SKM-1 treated with dmso at 0.1 percent for 144 hours (cell line): Measurements from ENCODE around the gene NEU2.

Experiments
- DNase-seq: peaks from one replicate; lab custom pipeline; 2025; ENCODE audit not compliant: unreplicated experiment; lab: John Stamatoyannopoulos, UW

NEU2 gene

DNA sequence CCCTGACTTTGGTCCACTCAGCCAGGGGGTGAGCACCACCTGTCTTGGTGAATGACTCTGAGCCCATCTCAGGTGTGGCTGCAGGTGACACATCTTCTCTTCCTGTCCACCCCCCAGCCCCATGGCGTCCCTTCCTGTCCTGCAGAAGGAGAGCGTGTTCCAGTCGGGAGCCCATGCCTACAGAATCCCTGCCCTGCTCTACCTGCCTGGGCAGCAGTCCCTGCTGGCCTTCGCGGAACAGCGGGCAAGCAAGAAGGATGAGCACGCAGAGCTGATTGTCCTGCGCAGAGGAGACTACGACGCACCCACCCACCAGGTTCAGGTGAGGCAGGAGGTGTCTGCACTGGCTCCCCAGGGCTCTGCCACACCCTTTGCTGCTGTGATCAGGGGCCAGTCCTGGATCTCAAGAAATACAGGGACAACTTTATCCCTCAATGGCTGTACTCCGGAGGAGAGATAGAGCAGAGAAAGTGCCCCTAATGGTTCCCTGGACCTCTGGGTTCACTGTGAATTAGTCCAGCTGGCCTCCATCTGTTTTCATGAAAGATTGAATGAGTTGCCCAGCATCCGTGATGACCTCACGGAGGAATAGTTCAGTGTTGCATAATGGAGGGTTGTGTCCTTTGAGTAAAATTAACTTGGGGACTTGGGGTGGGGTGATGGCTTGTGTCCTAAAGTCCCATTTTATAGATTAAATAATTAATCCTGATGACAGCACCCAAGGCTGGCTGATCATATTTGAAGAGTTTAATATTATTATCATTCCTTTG lies at the start of gene NEU2:
Gene NEU2 (plus strand): TSS at position 122 of the 770 bp plus-strand sequence. CDS start 0 bp downstream, at position 122.
- DNase-seq, result no peak

DNA sequence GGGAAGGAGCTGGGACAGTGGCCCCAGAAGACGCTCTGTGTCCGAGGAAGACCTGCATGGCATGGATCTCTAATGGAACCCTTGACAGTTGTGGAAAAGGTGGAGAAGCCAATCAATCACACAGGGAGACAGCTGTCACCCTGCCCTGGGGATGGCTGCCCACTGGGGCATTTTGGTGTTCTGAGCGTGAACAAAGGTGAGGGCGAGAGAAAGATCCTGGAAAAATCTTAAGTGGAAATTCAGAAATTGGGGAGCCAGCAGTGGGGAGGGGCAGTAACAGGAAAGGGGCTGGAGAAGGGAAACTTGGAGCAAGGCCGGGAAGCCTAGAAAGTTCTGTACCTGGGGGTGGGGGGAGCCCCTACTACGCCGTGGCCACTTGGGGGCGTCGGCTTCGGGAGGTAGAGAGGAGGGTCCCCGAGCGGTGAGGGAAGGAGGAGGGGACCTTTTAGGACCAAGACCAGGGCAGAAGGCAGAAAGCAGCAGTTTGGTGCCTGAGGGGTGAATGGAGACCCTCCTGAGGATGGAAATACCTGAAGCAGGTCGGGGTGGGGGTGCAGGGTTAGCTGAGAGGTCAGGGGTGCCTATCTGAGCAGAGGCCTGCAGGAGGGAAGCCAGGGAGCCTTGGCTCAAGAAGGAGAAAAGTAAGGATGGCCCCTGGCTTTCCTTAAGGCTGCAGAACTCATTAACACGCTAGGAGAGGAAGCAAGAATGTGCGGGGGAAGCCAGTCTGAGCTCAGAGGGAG lies 49.4 kb upstream of the NEU2 start:
- no peak for DNase-seq

DNA sequence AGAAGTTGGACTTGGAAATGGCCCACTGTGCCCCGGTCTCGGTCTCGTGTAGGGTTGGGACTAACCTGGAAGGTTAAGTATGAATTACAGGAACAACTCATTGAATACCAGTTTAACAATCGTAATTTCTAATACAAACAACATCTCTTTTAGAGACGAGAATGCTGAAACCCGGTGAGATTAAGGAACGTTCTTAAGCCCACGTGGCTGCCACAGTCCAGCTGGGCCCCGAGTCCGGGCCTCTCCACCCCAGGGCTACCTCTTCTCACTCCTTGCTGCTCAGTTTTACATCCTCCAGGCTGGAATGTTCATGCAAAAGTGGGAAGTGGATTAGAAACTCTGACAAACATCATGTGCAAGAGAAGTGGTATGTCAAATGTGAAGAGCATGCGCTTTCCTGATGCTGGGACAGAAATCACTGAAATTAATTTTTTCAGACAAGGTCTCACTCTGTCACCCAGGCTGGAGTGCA lies 48.8 kb upstream of the NEU2 start:
- no peak for DNase-seq

DNA sequence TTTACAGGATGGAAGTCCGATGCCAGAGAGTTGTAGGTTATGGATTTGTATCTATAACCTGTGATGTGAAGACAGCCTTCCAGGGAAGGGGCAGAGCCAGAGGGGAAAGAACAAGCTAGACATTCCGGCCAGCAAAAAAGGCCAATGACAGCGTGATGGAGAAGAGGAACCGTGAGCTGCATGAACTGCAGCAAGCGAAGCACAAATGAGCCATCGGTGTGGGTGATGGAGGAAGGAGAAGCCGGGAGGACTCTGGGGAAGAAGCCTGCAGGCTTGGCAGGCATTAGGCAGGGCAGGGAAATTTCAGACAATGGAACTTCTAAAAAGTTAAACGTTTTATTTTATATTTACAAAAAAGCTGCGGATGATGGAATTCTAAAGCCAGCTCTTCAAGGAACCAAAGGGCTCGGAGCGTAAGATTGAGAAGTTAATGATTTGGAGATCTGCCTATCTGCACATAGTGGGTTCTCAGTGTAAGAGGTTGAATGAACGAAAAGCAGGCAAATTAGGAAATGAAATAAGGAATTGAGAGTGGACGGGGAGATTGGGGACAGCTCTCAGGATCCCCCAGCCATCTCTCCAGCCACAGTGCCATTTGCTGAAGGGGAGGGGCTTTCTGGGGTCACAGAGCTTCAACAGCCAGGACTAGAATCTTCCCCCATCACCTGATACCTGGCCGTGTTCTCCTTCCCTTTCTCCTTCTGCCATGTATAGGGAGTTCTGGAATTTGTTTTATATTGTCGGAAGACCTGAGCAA lies 47.8 kb upstream of the NEU2 start:
- no peak for DNase-seq

DNA sequence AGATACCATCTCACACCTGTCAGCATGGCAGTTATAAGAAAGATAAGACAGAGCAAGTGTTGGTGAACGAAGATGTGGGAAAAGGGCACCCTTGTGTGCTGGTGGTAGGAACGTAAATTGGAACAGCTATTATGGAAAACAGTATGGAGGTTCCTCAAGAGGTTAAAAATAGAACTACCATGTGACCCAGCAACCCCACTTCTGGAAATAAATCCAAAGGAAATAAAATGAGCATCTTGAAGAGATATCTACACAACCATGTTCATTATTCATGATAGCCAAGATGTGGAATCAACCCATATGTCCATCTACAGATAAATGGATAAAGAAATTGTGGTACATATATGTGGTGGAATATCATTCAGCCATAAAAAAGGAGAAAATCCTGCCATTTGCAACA lies 46.3 kb upstream of the NEU2 start:
- DNase-seq, result no peak

DNA sequence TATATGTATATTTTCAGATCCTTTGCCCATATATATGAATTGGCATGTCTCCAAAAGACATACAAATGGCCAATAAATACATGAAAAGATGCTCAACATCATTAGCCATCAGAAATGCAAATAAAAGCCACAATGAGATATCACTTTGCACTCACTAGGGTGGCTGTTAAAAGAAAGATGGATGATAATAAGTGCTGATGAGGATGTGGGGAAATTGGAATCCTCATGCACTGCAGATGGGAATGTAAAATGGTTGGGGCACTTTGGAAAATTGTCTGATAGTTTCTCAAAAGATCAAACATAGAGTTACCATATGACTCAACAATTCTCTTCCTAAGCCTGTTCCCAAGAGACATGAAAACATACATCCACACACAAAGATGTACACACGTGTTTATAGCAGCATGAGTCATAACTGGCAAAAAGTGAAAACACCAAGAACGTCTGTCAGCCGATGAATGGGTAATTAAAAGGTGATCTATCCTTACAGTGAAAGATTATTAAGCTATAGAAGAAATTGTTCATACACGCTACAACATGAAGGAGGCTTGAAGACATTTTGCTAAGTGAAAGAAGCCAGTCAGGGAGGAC lies 39.1 kb upstream of the NEU2 start:
- no peak for DNase-seq

DNA sequence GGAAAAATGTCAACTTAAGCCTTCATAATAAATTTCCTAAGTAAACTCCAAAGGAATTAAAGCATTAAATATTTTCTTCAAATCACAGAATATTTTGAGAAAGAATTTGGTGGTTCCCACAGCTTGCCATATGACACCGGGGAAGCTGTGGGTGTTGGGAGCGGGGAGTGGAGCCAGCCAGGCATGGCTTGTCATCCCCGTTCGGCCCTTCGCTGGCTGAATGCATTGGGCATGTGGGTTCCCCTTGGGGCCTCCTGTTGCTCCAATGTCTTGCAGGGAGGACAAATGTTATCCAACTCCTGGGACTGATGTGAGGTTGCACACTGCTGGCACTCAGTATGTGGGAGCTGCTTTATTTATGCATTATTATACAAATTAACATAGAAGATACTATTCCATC lies 38.0 kb upstream of the NEU2 start:
- DNase-seq, result no peak

DNA sequence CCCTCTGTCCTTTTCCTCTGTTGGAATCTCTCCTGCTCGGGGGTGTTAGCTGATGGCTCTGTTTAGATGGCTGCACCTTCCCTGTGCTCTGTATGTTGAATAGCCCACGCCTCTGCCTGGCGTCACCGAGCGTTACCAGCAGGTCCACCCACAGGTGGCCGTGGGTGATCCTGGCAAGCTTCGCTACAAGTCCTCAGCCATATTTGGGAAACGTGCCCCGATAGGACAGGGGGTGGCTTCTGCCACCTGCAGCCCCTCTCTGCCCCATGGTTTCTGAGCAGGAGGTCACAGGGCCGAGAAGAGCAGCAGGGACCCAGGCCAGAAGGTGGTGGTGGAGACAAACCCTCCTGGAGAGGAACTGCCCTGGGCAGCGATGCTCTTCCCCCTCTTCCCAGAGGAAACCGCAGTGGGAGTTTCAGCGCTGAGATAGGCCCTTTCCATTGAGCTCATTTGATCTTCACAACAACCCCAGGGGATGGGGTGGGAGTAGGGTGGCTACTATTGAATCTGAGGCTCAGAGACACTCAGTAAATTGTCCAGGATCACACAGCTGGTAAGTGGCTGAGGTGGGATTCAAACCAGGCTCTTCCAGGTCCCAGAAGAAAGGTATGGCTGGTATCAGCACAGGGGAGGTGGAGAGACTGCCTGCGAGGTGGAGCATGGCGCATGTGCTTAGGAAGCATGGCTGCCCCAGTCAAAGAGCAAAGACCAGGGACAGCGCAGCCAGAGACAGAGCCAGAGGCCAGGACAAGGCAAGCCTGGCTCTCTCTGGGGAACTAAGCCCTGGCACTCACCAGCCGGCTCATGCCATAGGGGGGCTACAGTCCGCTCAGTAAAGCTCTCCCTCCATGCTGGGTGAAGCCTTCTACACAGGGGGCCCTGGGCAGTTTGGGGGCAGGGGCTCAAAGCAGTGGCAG lies 34.5 kb upstream of the NEU2 start:
- DNase-seq, result no peak

DNA sequence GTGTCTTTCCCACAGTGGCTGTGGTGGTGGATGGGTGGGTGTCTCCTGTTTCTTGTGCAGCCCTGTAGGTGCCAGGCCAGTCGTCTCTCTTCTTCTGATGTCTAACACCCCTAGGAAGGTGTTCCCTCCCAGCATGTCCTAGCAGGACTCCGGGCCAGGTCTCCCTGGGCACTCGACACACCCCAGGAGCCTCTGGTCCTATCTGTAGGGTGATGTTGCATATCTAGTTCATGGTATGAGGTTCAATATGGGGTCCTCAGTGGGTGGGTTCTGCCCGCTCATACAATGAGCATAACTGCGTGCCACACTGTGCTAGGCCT lies 33.8 kb upstream of the NEU2 start:
- no peak for DNase-seq

DNA sequence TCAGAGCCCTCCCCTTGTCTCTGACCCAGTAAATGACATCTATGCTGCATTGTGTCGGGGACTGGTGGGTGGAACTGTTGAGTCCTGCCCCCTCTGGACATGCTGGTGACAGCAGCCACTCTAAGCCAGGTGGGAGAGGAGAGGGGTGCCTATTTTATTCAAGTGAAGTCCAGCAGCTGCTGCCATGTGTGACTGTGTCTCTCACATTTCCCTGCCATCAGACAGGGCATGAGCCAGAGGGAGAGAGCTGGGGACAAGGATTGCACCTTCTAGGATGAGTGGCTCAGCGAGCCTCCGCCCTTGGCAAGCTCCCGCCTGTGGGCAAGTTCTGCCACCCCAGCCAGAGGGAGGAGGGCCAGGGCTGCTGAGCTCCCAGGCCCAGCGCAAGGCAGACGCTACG lies 33.1 kb upstream of the NEU2 start:
- no peak for DNase-seq

DNA sequence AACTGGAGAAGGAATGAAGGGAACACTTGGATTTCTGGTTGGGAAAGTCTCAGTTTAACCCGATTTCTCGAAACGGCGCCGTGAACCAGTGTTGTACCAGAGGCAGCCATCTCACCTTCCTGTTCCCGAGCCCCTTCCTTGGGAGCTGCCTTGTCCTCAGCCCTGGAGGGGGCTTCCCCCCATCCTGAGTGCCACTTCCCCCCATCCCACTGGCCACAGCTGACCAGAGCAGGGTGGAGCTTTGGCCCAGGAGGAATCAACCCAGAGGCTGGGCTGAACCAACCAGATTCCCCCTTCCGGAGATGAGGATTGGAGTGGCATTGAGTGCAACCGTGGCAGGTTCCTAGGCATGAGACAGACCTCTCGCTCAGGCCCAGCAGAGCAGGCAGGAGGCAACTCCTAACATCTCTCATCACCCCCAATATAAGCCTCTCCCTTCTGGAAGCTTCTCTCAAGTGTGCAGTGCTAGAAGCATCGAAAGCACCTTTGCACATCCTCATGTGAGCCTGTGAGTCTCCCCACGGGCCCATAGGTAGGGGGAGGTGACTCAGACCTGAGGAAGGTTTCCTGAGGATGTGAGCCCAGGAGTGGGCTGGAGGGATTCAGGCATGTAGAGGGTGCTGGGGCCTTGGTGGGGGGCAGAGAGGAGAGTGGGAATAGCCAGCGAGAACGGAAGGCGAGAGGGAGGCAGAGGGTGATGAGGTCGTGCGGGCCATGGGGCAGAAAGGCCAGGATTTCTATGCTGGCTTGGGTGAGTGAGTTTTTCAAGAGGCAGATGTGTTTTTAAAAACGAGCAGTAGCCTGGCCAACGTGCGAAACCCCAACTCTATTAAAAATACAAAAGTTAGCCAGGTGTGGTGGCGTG lies 31.4 kb upstream of the NEU2 start:
- DNase-seq, result no peak

DNA sequence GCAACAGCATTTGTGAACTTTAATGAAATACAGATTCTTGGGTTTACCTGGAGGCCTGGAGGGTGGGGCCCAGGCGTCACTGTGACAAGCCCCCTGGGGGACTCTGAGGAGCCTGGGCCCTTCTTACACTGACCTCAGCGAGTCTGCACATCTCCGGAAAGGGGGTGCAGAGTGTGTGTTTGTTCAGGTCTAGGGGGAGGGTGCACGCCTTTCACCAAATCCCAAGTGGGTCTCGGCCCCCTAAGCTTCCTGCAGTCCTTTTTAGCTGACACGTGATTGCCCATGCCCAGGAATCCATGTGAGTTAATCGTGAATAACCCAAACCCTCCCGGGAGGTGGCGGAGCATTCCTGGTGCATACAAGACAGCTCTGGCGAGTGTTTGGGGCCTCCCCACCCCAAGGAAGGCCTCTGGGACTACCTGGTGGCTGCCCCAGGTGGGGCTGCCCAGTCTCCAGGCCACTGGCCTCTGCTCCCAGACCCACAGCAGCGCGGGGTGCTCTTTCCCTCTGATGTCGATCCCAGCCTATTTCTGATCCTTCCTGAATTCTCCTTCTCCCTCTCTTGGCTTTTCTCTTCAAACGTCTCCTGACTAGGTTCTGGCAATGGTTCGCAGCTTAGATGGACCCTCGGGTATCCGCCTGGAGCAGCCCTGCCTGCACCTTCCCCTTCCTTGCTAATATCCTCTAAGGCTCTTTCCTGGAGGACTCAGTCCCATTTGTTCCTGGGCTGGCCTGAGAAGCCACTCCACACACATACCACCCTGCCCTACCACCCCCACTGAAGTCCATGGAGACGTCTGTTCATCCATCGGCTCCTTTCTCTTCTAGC lies 29.4 kb upstream of the NEU2 start:
- DNase-seq, result no peak

DNA sequence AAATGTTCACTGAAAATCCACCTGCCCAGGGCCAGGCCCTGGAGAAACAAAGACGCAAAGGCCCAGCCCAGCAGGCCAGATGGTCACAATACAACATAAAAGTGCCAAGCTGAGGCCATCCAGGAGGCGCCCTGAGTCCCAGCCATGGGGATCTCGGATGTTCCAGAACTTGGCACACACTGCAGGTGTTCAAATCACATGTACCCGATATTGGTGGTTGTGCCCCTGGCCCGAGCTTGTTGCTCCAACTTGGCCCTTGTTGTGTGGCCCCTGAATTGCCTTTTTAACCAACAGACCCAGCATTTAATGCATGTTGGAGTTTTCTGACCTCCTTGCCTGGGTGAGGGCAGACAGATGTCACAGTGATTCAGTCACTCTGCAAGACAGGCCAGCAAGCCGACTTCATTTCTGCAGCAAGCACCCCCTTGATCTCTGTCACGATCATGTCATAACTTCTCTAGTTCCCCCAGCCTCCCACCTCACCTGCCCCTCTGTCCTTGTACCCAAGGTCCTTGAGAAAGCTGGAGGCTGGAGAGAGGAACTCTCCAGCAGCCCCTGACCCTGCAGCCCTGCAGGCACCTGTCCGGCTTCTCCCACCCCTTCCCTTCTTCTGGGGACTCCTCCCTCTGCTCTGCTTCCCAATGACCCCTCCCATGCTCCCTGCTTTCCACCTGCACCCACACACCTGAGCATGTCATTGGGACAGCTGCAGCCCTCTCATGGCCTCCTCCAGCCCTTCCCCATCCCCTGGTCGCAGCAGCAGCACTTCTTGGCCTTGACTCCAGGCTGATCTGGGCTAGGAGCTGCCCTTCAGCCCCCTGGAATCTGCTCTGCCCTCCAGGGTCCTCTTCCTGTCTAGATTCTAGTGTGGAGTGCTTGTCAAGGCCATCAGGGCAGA lies 28.6 kb upstream of the NEU2 start:
- no peak for DNase-seq

DNA sequence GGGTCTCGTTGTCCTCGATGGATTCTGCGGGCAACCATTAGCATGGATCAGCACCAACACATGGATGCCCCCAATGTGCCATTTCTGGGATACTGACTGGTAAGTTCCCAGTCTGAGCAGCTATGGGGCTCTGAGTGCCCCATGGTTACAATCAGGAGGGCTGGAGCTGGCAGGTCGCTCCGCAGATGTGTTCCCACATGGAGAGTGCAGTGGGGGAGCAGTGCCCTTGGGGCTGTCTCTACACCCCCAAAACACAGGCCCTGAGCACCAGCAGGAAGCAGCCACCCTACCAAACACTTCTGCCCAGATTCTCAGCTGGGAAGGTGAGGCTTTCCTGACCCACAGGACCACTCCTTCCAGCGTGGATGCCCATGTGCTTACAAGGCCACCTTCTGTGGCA lies 27.4 kb upstream of the NEU2 start:
- no peak for DNase-seq

DNA sequence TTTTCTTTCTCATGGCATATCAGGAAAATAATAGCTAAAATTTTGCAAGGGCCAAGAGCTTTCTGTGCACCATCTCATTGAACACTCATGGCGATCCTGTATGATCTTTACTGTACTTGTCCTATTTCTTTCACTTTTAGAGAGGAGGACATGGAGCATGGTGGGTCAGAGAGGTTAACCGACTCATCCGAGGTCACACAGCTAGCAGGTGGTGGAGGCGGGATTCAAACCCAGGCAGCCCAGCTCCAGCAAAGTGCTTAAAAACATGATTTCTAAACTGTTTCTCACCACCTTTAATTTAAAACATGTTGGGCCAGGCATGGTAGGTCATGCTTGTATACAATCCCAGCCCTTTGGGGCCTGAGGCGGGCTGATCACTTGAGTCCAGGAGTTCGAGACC lies 25.8 kb upstream of the NEU2 start:
- no peak for DNase-seq

DNA sequence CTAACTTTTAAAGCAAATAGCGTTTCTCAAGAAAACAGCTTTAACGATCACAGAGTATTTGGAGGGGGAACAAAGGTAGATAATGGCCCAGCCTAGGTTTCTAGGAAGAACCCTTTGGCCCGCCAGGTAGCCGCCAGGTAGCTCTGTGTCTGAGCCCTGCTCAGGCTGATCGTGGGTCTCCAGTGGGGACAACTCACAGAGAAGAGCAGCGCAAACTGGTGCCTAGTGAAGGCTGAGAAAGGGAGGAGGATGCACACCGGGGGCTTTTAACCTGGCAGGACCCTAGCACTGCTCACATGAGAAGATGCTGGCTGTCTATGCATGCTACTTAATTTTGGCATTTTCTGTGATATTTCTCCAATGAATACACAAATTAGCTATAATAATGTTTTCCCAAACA lies 25.2 kb upstream of the NEU2 start:
- no peak for DNase-seq

DNA sequence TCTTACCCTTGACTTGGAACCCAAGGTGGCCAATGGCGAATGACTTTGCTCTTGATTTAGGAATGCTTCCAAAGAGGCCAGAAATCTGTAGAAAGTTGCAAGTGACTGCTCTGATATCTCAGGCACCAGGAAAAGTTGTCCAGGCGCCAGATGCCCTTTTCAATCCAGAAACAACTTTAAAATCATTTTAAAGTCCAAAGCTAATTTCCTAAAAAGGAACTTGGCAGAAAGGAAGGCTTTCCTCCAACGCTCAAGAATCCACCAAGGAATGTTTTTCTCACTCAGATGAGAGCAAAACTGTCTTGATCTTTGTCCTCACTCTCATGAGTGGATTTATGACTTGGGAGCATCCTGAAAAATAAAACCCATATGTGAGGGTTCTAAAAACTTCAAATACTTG lies 24.7 kb upstream of the NEU2 start:
- DNase-seq, result no peak

DNA sequence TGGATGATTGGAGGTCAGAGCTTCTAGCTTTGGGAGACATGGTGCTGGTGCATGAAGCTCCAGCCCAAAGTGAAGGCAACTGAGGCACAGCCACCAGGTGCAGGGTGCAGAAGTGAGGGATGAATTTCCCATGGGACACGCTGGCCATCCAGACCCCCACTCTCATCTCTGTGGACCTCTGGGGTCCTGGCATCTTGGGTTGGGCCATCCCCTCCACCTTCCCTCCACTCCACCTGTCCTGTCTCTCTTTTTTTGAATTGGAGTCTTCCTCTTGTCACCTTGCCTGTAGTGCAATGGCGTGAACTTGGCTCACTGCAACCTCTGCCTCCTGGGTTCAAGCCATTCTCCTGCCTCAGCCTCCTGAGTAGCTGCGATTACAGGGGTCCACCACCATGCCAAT lies 22.8 kb upstream of the NEU2 start:
- DNase-seq, result no peak
